GM12873 (cell line): ENCODE data around the gene TOM1L1.

Experiments
- TF ChIP-seq, protein P1 (sequence below): IDR thresholded peaks from 2 replicates; pipeline ENCODE4 v1.5.1; 2012; ENCODE audit warnings: low read depth, mild to moderate bottlenecking, moderate library complexity, low read length, control low read depth; ENCODE audit not compliant: insufficient read depth; ENCODE audit errors: missing control alignments

TOM1L1 gene

DNA sequence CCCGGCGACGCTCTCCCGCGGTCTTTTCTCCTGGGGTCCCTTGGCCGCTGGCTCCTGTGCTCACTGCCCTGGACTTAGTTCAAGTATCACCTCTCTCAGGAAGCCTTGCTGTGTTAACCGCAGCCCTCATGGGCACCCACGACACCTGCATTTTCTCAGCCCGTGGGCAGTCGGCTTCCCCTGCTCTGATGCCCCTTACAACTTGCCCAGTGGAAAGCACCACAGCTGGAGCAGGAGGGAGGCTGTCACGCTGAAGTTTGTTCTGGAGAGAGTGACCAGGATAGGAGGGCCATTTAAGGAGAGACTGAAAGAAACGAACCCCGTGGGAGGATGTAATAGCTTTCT lies 68.3 kb downstream of the TOM1L1 start:
- TF ChIP-seq, protein P1, sequence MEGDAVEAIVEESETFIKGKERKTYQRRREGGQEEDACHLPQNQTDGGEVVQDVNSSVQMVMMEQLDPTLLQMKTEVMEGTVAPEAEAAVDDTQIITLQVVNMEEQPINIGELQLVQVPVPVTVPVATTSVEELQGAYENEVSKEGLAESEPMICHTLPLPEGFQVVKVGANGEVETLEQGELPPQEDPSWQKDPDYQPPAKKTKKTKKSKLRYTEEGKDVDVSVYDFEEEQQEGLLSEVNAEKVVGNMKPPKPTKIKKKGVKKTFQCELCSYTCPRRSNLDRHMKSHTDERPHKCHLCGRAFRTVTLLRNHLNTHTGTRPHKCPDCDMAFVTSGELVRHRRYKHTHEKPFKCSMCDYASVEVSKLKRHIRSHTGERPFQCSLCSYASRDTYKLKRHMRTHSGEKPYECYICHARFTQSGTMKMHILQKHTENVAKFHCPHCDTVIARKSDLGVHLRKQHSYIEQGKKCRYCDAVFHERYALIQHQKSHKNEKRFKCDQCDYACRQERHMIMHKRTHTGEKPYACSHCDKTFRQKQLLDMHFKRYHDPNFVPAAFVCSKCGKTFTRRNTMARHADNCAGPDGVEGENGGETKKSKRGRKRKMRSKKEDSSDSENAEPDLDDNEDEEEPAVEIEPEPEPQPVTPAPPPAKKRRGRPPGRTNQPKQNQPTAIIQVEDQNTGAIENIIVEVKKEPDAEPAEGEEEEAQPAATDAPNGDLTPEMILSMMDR = no peak

DNA sequence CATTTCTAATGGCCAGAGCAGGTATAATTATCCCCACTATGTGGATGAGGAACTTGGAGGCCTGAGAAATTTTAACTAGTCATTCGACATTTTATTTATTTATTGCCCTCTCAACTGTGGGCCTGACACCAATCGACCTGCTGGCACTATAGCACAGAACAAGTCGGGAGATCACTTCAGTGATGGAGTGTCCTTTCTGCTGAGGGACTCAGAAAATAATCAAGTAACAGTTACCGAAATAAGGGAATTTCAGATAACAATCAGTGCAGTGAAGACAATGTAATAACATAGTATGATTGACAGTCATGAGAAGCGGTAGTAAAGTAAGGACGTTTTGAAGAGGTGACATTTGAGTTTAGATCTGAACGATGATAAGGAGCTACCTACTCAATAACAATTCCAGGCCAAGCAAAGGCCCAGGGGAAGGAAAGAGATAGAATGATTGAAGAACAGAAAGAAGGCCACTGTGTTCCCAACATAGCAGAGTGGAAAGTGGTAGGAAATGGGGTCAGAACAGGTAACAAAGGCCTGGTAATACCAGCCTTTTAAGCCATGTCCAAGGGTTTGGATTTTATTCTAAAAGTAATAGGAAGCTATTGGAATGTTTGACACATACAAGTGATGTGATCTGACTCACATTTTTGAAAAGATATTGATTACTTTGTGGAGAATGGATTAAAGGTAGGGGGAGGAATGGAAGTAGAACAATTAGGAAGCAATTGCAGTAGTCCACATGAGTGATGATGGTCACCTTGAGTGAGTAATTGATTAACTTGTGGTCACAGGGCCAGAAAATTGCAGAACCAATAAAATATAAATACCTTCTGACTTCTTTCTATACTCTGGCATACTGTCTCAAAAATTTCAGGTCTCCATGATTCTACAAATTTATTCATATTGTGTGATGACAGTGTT lies 69.3 kb downstream of the TOM1L1 start:
- TF ChIP-seq, protein P1 = no peak

DNA sequence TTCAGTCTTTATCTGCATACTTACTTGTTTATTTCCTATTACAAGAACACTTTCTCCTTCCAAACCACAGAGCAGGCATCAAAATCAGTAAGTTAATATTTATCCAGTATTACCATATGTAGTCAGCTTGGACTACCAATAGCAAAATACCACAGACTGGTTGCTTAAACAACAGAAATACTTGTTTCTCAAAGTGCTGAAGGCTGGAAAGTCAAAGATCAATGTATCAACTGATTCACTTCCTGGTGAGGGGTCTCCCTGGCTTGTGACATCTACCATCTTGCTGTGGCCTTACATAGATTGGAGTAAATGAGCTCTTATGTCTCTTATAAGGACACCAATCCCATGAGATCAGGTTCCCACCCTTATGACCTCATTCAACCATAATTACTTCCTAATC lies 70.5 kb downstream of the TOM1L1 start:
- TF ChIP-seq, protein P1 = no peak

DNA sequence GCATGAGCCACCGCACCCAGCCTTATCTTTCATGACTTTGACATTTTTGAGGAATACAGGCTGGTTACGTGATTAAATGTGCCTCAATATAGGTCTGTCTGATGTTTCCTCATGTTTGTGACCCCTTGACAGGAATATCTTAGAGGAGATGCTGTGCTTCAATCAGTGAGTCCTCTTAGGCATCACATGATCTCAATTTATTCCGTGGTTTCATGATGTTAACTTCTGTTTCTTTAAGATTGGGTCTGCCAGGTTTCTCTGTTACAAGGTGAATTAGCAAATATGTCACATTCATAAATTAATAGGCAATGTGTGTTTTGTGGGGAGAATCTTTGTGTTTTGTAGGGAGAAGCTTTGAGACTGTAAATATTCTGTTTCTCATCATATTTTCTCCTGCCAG lies 71.2 kb downstream of the TOM1L1 start:
- TF ChIP-seq, protein P1 = no peak

DNA sequence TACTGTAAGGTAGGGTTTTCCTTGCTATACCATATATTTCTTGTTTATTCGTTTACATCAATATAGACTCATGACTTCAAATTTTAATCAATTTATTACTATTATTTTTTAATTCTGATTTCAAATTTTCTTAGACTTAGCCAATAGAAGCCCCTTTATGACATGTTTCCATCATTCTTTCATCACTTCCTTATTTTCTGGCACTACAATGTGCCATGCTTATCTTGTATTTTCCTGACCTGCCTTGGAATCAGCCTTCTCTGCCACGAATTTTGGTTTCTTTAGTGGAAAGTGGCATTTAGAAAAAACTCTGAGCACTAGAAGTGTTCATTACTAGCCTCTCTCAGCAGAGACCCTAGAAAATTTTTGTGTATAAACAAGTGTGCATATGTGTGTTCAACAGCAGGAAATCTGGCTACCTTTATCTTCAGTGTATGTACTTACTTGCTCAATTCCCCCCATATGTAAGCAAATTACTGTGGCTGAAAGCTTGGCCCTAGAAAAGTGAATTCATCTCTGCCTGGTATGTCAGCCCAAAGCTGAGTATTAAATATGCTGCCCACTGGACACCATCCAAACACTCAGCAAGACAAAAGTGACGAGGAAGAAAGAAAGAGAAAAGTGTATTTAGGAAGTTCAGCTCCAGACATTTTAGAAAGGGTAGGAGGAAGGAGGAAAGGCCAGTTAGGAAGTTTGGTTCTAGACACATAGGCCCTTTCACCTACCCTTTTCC lies 71.9 kb downstream of the TOM1L1 start:
- TF ChIP-seq, protein P1 = no peak

DNA sequence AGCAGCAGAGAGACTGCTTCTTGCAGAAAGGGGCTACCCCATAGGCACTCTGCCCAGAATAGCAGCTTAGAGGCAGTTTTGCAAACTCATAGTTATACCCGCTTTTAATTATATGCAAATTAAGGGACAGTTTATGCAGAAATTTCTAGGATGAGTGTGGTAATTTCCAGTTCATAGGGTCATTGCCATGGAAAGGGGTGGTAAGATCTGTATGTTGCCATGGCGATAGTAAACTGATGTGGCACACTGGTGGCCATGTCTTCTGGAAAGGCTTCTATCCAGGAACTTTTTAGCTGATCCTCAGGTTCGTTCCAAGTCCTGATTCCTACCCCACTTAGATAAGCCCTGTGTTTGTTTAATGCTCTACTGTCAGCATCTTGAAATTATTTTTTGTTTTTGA lies 74.1 kb downstream of the TOM1L1 start:
- TF ChIP-seq, protein P1 = no peak

DNA sequence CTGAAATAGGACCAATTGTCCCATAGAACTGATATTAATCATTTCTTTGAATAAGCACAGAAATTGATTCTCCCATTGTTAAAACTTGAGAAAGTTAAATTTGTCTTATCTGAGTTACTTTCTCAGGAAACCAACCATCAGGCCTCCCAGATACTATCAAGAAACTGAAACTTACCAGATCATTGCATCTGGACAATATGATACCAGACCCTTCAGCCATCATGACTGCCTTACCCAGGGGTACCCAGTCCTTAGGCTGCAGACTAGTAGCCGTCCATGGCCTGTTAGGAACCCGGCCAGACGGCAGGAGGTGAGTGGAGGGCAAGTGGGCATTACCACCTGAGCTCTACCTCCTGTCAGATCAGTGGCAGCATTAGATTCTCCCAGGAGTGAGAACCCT lies 75.7 kb downstream of the TOM1L1 start:
- TF ChIP-seq, protein P1 = no peak
